HCT116 (cell line): ENCODE measurements around the gene SLCO2A1. TPM values are rescaled to one million over a fixed set of nuclear protein-coding genes. Genes with fewer than 3 reads are reported as not detected.
A peak's percentile ranks its signal among the peaks of the same experiment; 100 is the strongest.

ENCODE experiments used
- ATAC-seq: fragments of 200-7000 bp; cut with Tn5 transposase; 2 replicates; pipeline ENCODE4 v1.9.1; 2020; ENCODE audit warnings: mild to moderate bottlenecking, moderate library complexity
- BruUV-seq: library from RNA; stranded (reverse); fragments of 400-500 nt; replicated peaks from 2 replicates; lab custom pipeline; 2021; lab: Mats Ljungman, UMichigan
- CTCF ChIA-PET: fragments of 300-600 bp; sonication (Branson Sonifier 250); formaldehyde crosslinking; loops from one replicate; lab custom pipeline; 2021; ENCODE audit warnings: antibody characterized with exemption; lab: Charles Lee
- POLR2A ChIA-PET: fragments of 300-600, 350-600 bp; sonication (Branson Sonifier 250); formaldehyde crosslinking; loops from one replicate; lab custom pipeline; 2021; ENCODE audit warnings: antibody characterized with exemption; lab: Charles Lee
- RAD21 ChIA-PET, 2 experiments: fragments of 300-600 bp; sonication (Branson Sonifier 250); formaldehyde crosslinking; loops; one replicate each; lab custom pipeline; 2023; ENCODE audit warnings: low total read pairs in 2 of 2; ENCODE audit not compliant: uncharacterized antibody in 2 of 2, unreplicated experiment in 2 of 2, low non-redundant PET in 1 of 2; lab: Charles Lee
- DNase-seq: peaks from one replicate; pipeline ENCODE4 v3.0.0-alpha.2; 2010; ENCODE audit warnings: low read depth, low spot score
- H2AFZ ChIP-seq: fragments of 200-600 bp; shearing (Covaris generic), sonication (generic); 2 replicates; pipeline ENCODE4 v1.6.1; 2017; ENCODE audit warnings: low read depth, mixed run types, mixed read lengths, antibody characterized with exemption, low read length; ENCODE audit not compliant: poor library complexity, severe bottlenecking
- H3K27ac ChIP-seq: 2 replicates; pipeline ENCODE4 v1.5.1; 2012; ENCODE audit warnings: low read depth, low read length
- H3K27me3 ChIP-seq: fragments of 200-600 bp; sonication (generic); 2 replicates; pipeline ENCODE4 v1.6.1; 2016; ENCODE audit warnings: mixed run types, low read length, mixed read lengths; ENCODE audit not compliant: insufficient read depth
- H3K36me3 ChIP-seq, 2 experiments: fragments of 200-500 bp in 1 of 2; fragments of 200-600 bp in 1 of 2; sonication (Bioruptor generic) in 1 of 2; sonication (generic) in 1 of 2; 2 replicates each; pipeline versions ENCODE4 v1.5.1 to v1.6.1; 2014 to 2016; ENCODE audit warnings: low read length in 2 of 2, inconsistent platforms in 1 of 2, mixed read lengths in 1 of 2, mixed run types in 1 of 2; ENCODE audit not compliant: insufficient read depth in 2 of 2, control insufficient read depth in 1 of 2
- H3K4me1 ChIP-seq, 2 experiments: fragments of 200-600 bp in 1 of 2; sonication (generic) in 1 of 2; 2 replicates each; pipeline versions ENCODE4 v1.5.1 to v1.6.1; 2012 to 2017; ENCODE audit warnings: low read length in 2 of 2, inconsistent platforms in 1 of 2, mild to moderate bottlenecking in 1 of 2, mixed read lengths in 1 of 2, mixed run types in 1 of 2, moderate library complexity in 1 of 2; ENCODE audit not compliant: insufficient read depth in 2 of 2, control insufficient read depth in 1 of 2
- H3K4me2 ChIP-seq: fragments of 200-600 bp; sonication (generic); 2 replicates; pipeline ENCODE4 v1.6.1; 2017; ENCODE audit warnings: mixed run types, low read length, mixed read lengths
- H3K4me3 ChIP-seq, 2 experiments: fragments of 200-600 bp in 1 of 2; sonication (generic) in 1 of 2; replicated peaks in 1 of 2; 2 replicates each; pipeline ENCODE4 v1.5.1; 2011 to 2016; ENCODE audit warnings: low read length in 2 of 2, control low read depth in 1 of 2, low read depth in 1 of 2, mild to moderate bottlenecking in 1 of 2, mixed read lengths in 1 of 2, mixed run types in 1 of 2
- H3K79me2 ChIP-seq: fragments of 200-600 bp; sonication (generic); 2 replicates; pipeline ENCODE4 v1.6.1; 2017; ENCODE audit warnings: mild to moderate bottlenecking, mixed run types, low read length, moderate library complexity, mixed read lengths; ENCODE audit not compliant: insufficient read depth
- H3K9ac ChIP-seq: fragments of 200-600 bp; sonication (generic); 2 replicates; pipeline ENCODE4 v1.6.1; 2016; ENCODE audit warnings: low read length, mixed read lengths
- H3K9me2 ChIP-seq: fragments of 200-600 bp; sonication (generic), shearing (Covaris generic); 2 replicates; pipeline ENCODE4 v1.6.1; 2017; ENCODE audit warnings: mixed run types, mild to moderate bottlenecking, moderate library complexity; ENCODE audit not compliant: insufficient read depth
- H3K9me3 ChIP-seq, 2 experiments: fragments of 200-500 bp in 1 of 2; fragments of 200-600 bp in 1 of 2; sonication (Bioruptor generic) in 1 of 2; sonication (generic) in 1 of 2; 2 replicates each; pipeline ENCODE4 v1.6.1; 2014 to 2017; ENCODE audit warnings: low read length in 2 of 2, mixed read lengths in 2 of 2, inconsistent platforms in 1 of 2, low read depth in 1 of 2, mild to moderate bottlenecking in 1 of 2, mixed run types in 1 of 2, moderate library complexity in 1 of 2; ENCODE audit not compliant: control insufficient read depth in 1 of 2, insufficient read depth in 1 of 2
- H4K20me1 ChIP-seq: fragments of 200-600 bp; sonication (generic), shearing (Covaris generic); 2 replicates; pipeline ENCODE4 v1.6.1; 2017; ENCODE audit warnings: mixed run types, mild to moderate bottlenecking, moderate library complexity; ENCODE audit not compliant: insufficient read depth
- RAD21 ChIP-seq: IDR thresholded peaks from 2 replicates; pipeline ENCODE4 v1.6.1; 2012; ENCODE audit warnings: low read depth, mild to moderate bottlenecking
- YY1 ChIP-seq: IDR thresholded peaks from 2 replicates; pipeline ENCODE4 v1.6.1; 2011; ENCODE audit warnings: low read length, low read depth, moderate library complexity, mild to moderate bottlenecking; ENCODE audit not compliant: insufficient replicate concordance; ENCODE audit errors: extremely low read depth
- ZFX ChIP-seq: fragments of 450-650 bp; IDR thresholded peaks from 2 replicates; pipeline ENCODE4 v1.6.1; 2017
- ZNF274 ChIP-seq: fragments of 200-500 bp; sonication (Bioruptor generic); IDR thresholded peaks from 2 replicates; pipeline ENCODE4 v1.6.1; 2014; ENCODE audit warnings: mild to moderate bottlenecking, low read depth, low read length, inconsistent platforms
- intact Hi-C: fragments of 100-400 bp; cut with micrococcal nuclease; formaldehyde crosslinking; loops from 2 replicates; pipeline ENCODE4 v1.10.0; 2022
- total RNA-seq: library from RNA; stranded (reverse); gene quantifications from one replicate; pipeline ENCODE4 v1.2.1, GENCODE V29; 2021; ENCODE audit not compliant: unreplicated experiment

SLCO2A1 gene
- total RNA-seq, 1 experiment from 2014 or later = 0.52 TPM

GRCh38 chr3:134059671-134060560, 30.2 kb upstream of the SLCO2A1 start:
- peaks cover 0 to 7% of the 10 kb centered on the region in 2 experiments; a peak in 2 of 4 replicates for H3K4me1 ChIP-seq
- H3K27ac ChIP-seq = no peak overlapping the region
- H3K27me3 ChIP-seq = no peaks in the 10 kb centered on the region
- CTCF ChIA-PET = interaction anchor here (1.4 kb wide), 1 partner anchor 1329 kb away, joined by 3 read pairs; no protein-coding TSS in a partner anchor
- intact Hi-C loops = no loop called here
- no peak for DNase-seq
- no peak for ATAC-seq
- RAD21 ChIA-PET = no interaction called here
- POLR2A ChIA-PET = interaction anchor here (0.6 kb wide), 1 partner anchor 231 kb away, joined by 4 read pairs; no protein-coding TSS in a partner anchor
- no peak overlapping the region for H3K4me3 ChIP-seq
- no peaks in the 10 kb centered on the region for H3K9me3 ChIP-seq
- no peak overlapping the region for H2AFZ ChIP-seq
- H4K20me1 ChIP-seq = no peaks in the 10 kb centered on the region
- H3K79me2 ChIP-seq = no peaks in the 10 kb centered on the region
- H3K9ac ChIP-seq = no peak overlapping the region
- TF ChIP-seq ZNF274 (no peak), RAD21 (peak; percentile 29; the same call in 1 of the 2 replicates), ZFX (no peak)
- BruUV-seq = no TSS peak
- H3K9me2 ChIP-seq = no peaks in the 10 kb centered on the region
- no peaks in the 10 kb centered on the region for H3K36me3 ChIP-seq
- H3K4me2 ChIP-seq = no peak overlapping the region

DNA sequence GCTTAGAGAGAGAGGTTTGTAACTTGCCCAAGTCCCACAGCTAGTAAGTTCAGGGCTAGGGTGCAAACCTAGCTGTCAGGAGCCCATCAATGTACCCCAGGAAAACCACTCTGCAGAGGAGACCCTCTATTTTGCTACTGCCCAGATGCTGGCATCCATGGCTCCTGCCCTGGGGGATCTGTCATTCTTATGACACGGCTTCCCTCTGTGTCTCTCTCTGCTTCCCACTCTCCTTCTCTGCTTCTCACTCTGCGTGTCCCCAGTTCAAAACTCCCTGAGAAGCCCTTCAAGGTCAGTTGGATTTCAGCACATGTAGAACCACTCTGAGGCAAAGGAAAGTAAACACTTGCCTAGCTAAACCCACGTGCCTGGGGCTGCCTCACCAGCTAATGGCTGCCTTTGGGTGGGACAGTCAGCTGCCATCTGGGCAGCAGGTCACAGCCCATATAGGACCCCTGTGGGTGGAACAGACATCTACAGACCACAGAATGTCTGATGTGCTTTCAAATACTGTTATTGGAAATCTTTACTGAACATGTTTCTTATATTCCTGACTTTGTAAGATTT, 29.4 kb upstream of the SLCO2A1 start:
- no peak overlapping the region for H3K27ac ChIP-seq
- ChIA-PET POLR2A (no interaction called here), CTCF (no interaction called here), RAD21 (no interaction called here)
- H3K4me1 ChIP-seq = peaks cover 0 to 7% of the 10 kb centered on the region in 2 experiments; a peak in 2 of 4 replicates
- TF ChIP-seq YY1 = no peak
- no peaks in the 10 kb centered on the region for H3K79me2 ChIP-seq
- no TSS peak for BruUV-seq
- DNase-seq (no peak), ATAC-seq (no peak)
- intact Hi-C loops = no loop called here
- H3K9me3 ChIP-seq = no peaks in the 10 kb centered on the region
- H2AFZ ChIP-seq = no peak overlapping the region
- no peak overlapping the region for H3K4me2 ChIP-seq
- H3K9me2 ChIP-seq = no peaks in the 10 kb centered on the region
- H4K20me1 ChIP-seq = no peaks in the 10 kb centered on the region
- H3K9ac ChIP-seq = no peak overlapping the region
- no peaks in the 10 kb centered on the region for H3K27me3 ChIP-seq
- no peak overlapping the region for H3K4me3 ChIP-seq
- no peaks in the 10 kb centered on the region for H3K36me3 ChIP-seq
